H1 (cell line): ENCODE results near the gene TBC1D22A. TPM values are rescaled to one million over a fixed set of nuclear protein-coding genes. Genes with fewer than 3 reads are reported as not detected.

Experiments
- CTCF ChIA-PET: fragments of 300-600 bp; sonication (Branson Sonifier 250); formaldehyde crosslinking; loops from one replicate; lab custom pipeline; 2021; ENCODE audit not compliant: partially characterized antibody; lab: Charles Lee
- POLR2A ChIA-PET: fragments of 300-600 bp; sonication (Branson Sonifier 250); formaldehyde crosslinking; loops from one replicate; lab custom pipeline; 2021; ENCODE audit warnings: inconsistent platforms; ENCODE audit not compliant: partially characterized antibody; lab: Charles Lee
- DNase-seq, 2 experiments: peaks; one replicate each; pipeline versions ENCODE4 v3.0.0 to v3.0.0-alpha.2; 2010 to 2022; ENCODE audit warnings: low spot score in 2 of 2, low read depth in 1 of 2, mixed read lengths in 1 of 2
- FAIRE-seq: peaks from 2 replicates; lab custom pipeline; 2011; peaks lifted over from hg19 to GRCh38; lab: Jason Lieb, UNC
- H2AFZ ChIP-seq: 2 replicates; pipeline ENCODE4 v1.8.1; 2012; ENCODE audit warnings: low read length, inconsistent platforms
- H2AK5ac ChIP-seq: 2 replicates; pipeline ENCODE4 v1.6.1; 2013; ENCODE audit warnings: low read depth, low read length
- H2BK120ac ChIP-seq: replicated peaks from 2 replicates; pipeline ENCODE3; 2013; ENCODE audit warnings: low read depth, low read length, inconsistent platforms
- H2BK12ac ChIP-seq: 2 replicates; pipeline ENCODE4 v1.6.1; 2013; ENCODE audit warnings: low read depth, low read length
- H2BK15ac ChIP-seq: 2 replicates; pipeline ENCODE4 v1.6.1; 2013; ENCODE audit warnings: low read length
- H2BK20ac ChIP-seq: 2 replicates; pipeline ENCODE4 v1.6.1; 2013; ENCODE audit warnings: low read length
- H2BK5ac ChIP-seq: 2 replicates; pipeline ENCODE4 v1.6.1; 2013; ENCODE audit warnings: low read depth, low read length
- H3K14ac ChIP-seq: 2 replicates; pipeline ENCODE4 v1.6.1; 2013; ENCODE audit warnings: inconsistent platforms; ENCODE audit not compliant: insufficient read length
- H3K18ac ChIP-seq: 2 replicates; pipeline ENCODE4 v1.6.1; 2013; ENCODE audit warnings: low read length; ENCODE audit errors: extremely low read depth
- H3K23ac ChIP-seq: 2 replicates; pipeline ENCODE4 v1.6.1; 2013; ENCODE audit warnings: inconsistent platforms; ENCODE audit not compliant: insufficient read length
- H3K23me2 ChIP-seq: 2 replicates; pipeline ENCODE4 v1.6.1; 2013; ENCODE audit warnings: low read depth, low read length
- H3K27ac ChIP-seq: 2 replicates; pipeline ENCODE4 v1.6.1; 2011; ENCODE audit warnings: low read depth, low read length, inconsistent platforms
- H3K27me3 ChIP-seq, 4 experiments: replicated peaks in 1 of 4; 1 replicate in 1 of 4; 2 replicates in 3 of 4; pipeline versions ENCODE4 v1.6.1 to v1.8.1; 2011 to 2013; ENCODE audit warnings: low read length in 3 of 4, mild to moderate bottlenecking in 3 of 4, inconsistent platforms in 2 of 4, mixed read lengths in 2 of 4, moderate library complexity in 1 of 4; ENCODE audit not compliant: control insufficient read depth in 3 of 4, insufficient read depth in 3 of 4; ENCODE audit errors: extremely low read depth in 1 of 4
- H3K36me3 ChIP-seq, 4 experiments: 2 replicates each; pipeline versions ENCODE4 v1.6.1 to v1.8.1; 2011 to 2013; ENCODE audit warnings: mild to moderate bottlenecking in 4 of 4, low read length in 3 of 4, moderate library complexity in 2 of 4, control low read depth in 1 of 4, inconsistent platforms in 1 of 4; ENCODE audit not compliant: insufficient read depth in 4 of 4, control insufficient read depth in 2 of 4
- H3K4ac ChIP-seq: replicated peaks from 2 replicates; pipeline ENCODE3; 2013; ENCODE audit warnings: low read length, low read depth, mixed read lengths, inconsistent platforms; ENCODE audit not compliant: insufficient read length
- H3K4me1 ChIP-seq, 4 experiments: replicated peaks in 1 of 4; 1 replicate in 1 of 4; 2 replicates in 3 of 4; pipeline versions ENCODE4 v1.6.1 to v1.8.1; 2011 to 2013; ENCODE audit warnings: low read length in 3 of 4, inconsistent platforms in 2 of 4, mixed read lengths in 1 of 4; ENCODE audit not compliant: insufficient read depth in 4 of 4, control insufficient read depth in 3 of 4
- H3K4me2 ChIP-seq, 2 experiments: 2 replicates each; pipeline versions ENCODE4 v1.6.1 to v1.8.1; 2011 to 2013; ENCODE audit warnings: low read depth in 2 of 2, low read length in 2 of 2, control low read depth in 1 of 2, inconsistent platforms in 1 of 2, mild to moderate bottlenecking in 1 of 2; ENCODE audit not compliant: insufficient read depth in 1 of 2
- H3K4me3 ChIP-seq, 4 experiments: fragments of 200-600, 300-600 bp in 1 of 4; sonication (generic), shearing (Covaris generic), sonication (Bioruptor Twin) in 1 of 4; 2 replicates each; pipeline versions ENCODE4 v1.5.1 to v1.8.1; 2011 to 2016; ENCODE audit warnings: low read length in 4 of 4, low read depth in 3 of 4, control low read depth in 2 of 4, inconsistent platforms in 2 of 4, mild to moderate bottlenecking in 2 of 4, mixed read lengths in 1 of 4, moderate library complexity in 1 of 4; ENCODE audit not compliant: insufficient read depth in 2 of 4; ENCODE audit errors: extremely low read depth in 1 of 4
- H3K56ac ChIP-seq: replicated peaks from 2 replicates; pipeline ENCODE3; 2013; ENCODE audit warnings: low read depth, mild to moderate bottlenecking, mixed read lengths, low read length, inconsistent platforms; ENCODE audit not compliant: insufficient read length
- H3K79me1 ChIP-seq: 2 replicates; pipeline ENCODE4 v1.6.1; 2013; ENCODE audit warnings: low read depth, low read length, control low read depth
- H3K79me2 ChIP-seq, 2 experiments: 2 replicates each; pipeline versions ENCODE4 v1.6.1 to v1.8.1; 2012 to 2013; ENCODE audit warnings: low read length in 2 of 2, mild to moderate bottlenecking in 2 of 2, inconsistent platforms in 1 of 2; ENCODE audit not compliant: insufficient read depth in 2 of 2, control insufficient read depth in 1 of 2
- H3K9ac ChIP-seq, 4 experiments: replicated peaks in 1 of 4; 1 replicate in 1 of 4; 2 replicates in 3 of 4; pipeline versions ENCODE4 v1.6.1 to v1.8.1; 2011 to 2013; ENCODE audit warnings: low read depth in 3 of 4, low read length in 3 of 4, control low read depth in 2 of 4, mild to moderate bottlenecking in 2 of 4, moderate library complexity in 2 of 4, inconsistent platforms in 1 of 4; ENCODE audit errors: extremely low read depth in 1 of 4
- H3K9me3 ChIP-seq, 2 experiments: 2 replicates each; pipeline versions ENCODE4 v1.6.1 to v1.8.1; 2012 to 2013; ENCODE audit warnings: mild to moderate bottlenecking in 2 of 2, moderate library complexity in 2 of 2, control low read depth in 1 of 2, inconsistent platforms in 1 of 2, low read depth in 1 of 2, low read length in 1 of 2, mixed read lengths in 1 of 2; ENCODE audit not compliant: insufficient read depth in 2 of 2
- H4K20me1 ChIP-seq, 2 experiments: replicated peaks in 1 of 2; 2 replicates each; pipeline versions ENCODE3 to v1.8.1; 2011 to 2013; ENCODE audit warnings: inconsistent platforms in 2 of 2, low read length in 2 of 2, mild to moderate bottlenecking in 1 of 2; ENCODE audit not compliant: insufficient read depth in 2 of 2, control insufficient read depth in 1 of 2
- H4K5ac ChIP-seq: 2 replicates; pipeline ENCODE4 v1.6.1; 2013; ENCODE audit warnings: low read length, low read depth, mixed read lengths, inconsistent platforms; ENCODE audit not compliant: insufficient read length
- H4K8ac ChIP-seq: 2 replicates; pipeline ENCODE4 v1.8.0; 2013; ENCODE audit warnings: mild to moderate bottlenecking, moderate library complexity, low read length, inconsistent platforms; ENCODE audit not compliant: insufficient read depth; ENCODE audit errors: extremely low read depth
- H4K91ac ChIP-seq: replicated peaks from 2 replicates; pipeline ENCODE3; 2013; ENCODE audit warnings: low read length, mixed read lengths, inconsistent platforms; ENCODE audit not compliant: insufficient read length
- CEBPB ChIP-seq: IDR thresholded peaks from 2 replicates; pipeline ENCODE4 v1.6.1; 2012; ENCODE audit warnings: low read depth, low read length
- CHD2 ChIP-seq: IDR thresholded peaks from 2 replicates; pipeline ENCODE4 v1.6.1; 2012; ENCODE audit warnings: low read length, improper control_type of control experiment
- CTBP2 ChIP-seq: IDR thresholded peaks from 2 replicates; pipeline ENCODE4 v1.7.0; 2011; ENCODE audit warnings: borderline replicate concordance, mild to moderate bottlenecking, moderate library complexity, mixed read lengths, low read length; ENCODE audit not compliant: insufficient read depth, insufficient read length
- KDM1A ChIP-seq: fragments of 200-600, 300-600 bp; sonication (generic); IDR thresholded peaks from 2 replicates; pipeline ENCODE4 v1.7.1; 2016; ENCODE audit warnings: mild to moderate bottlenecking, low read length, borderline replicate concordance
- NRF1 ChIP-seq: IDR thresholded peaks from 2 replicates; pipeline ENCODE4 v1.6.1; 2011; ENCODE audit warnings: mild to moderate bottlenecking, low read depth, low read length, improper control_type of control experiment
- POLR2A ChIP-seq, 2 experiments: IDR thresholded peaks; 1 replicate in 1 of 2; 2 replicates in 1 of 2; pipeline ENCODE4 v1.6.1; 2011; ENCODE audit warnings: low read depth in 2 of 2, low read length in 2 of 2, mild to moderate bottlenecking in 2 of 2; ENCODE audit errors: control extremely low read depth in 1 of 2
- POU5F1 ChIP-seq: IDR thresholded peaks from 2 replicates; pipeline ENCODE4 v1.6.1; 2011; ENCODE audit warnings: low read depth, mild to moderate bottlenecking, low read length, moderate library complexity
- RAD21 ChIP-seq, 2 experiments: IDR thresholded peaks in 1 of 2; conservative IDR thresholded peaks in 1 of 2; 2 replicates each; pipeline ENCODE4 v1.6.1; 2011; ENCODE audit warnings: low read depth in 2 of 2, low read length in 2 of 2, improper control_type of control experiment in 1 of 2, inconsistent platforms in 1 of 2, mild to moderate bottlenecking in 1 of 2, moderate library complexity in 1 of 2
- TAF7 ChIP-seq: optimal IDR thresholded peaks from 2 replicates; pipeline ENCODE3; 2011; ENCODE audit warnings: low read depth, mild to moderate bottlenecking, inconsistent platforms, low read length, moderate library complexity, borderline replicate concordance
- TCF12 ChIP-seq: IDR thresholded peaks from 2 replicates; pipeline ENCODE4 v1.6.1; 2011; ENCODE audit warnings: low read depth, mild to moderate bottlenecking, low read length
- YY1 ChIP-seq: IDR thresholded peaks from 2 replicates; pipeline ENCODE4 v1.6.1; 2011; ENCODE audit warnings: low read depth, mild to moderate bottlenecking, low read length
- WGBS, 2 experiments: shearing (Covaris generic) in 1 of 2; methylation state at CpG; one replicate each; pipeline versions ENCODE4 v1.1.6 to v1.1.7; 2013 to 2015; ENCODE audit warnings: low lambda C conversion rate in 2 of 2, mixed read lengths in 2 of 2, inconsistent platforms in 1 of 2, low coverage in 1 of 2, missing lambda C conversion rate in 1 of 2; ENCODE audit not compliant: insufficient replicate concordance in 2 of 2, insufficient coverage in 1 of 2, insufficient read length in 1 of 2; ENCODE audit errors: extremely low coverage in 1 of 2, missing lambda C conversion rate in 1 of 2; 5-methylcytosine and 5-hydroxymethylcytosine counted together
- polyA plus RNA-seq, 7 experiments: library from polyadenylated mRNA; depleted of rRNA in 3 of 7; stranded (reverse) in 5 of 7; unstranded in 2 of 7; fragments of >200 nt in 5 of 7; fragments of 200-250 nt in 2 of 7; gene quantifications; 1 replicate in 5 of 7; 2 replicates in 1 of 7; 4 replicates in 1 of 7; pipeline versions ENCODE4 v1.2.1 to v1.2.3, GENCODE V29; 2011 to 2013; ENCODE audit warnings: missing spikeins in 2 of 7, mixed read lengths in 2 of 7
- total RNA-seq: library from RNA; stranded (reverse); fragmentation: NEBNext Ultra II Directional; extraction: Animal tissue kit (Norgen Biotek cat#: 25700); gene quantifications from 2 replicates; pipeline ENCODE4 v1.2.1, GENCODE V29; 2021
- TF ChIP-seq, protein P1 (sequence below): IDR thresholded peaks from 2 replicates; pipeline ENCODE4 v1.6.1; 2011; ENCODE audit warnings: low read depth, mild to moderate bottlenecking, low read length; ENCODE audit not compliant: insufficient read depth

The TBC1D22A gene
- total and polyA plus RNA-seq, 2 of the 8 experiments (the other 6 are each of a cell fraction or from before 2014, with no cell fraction given) = 11.9 to 18.4 TPM

DNA sequence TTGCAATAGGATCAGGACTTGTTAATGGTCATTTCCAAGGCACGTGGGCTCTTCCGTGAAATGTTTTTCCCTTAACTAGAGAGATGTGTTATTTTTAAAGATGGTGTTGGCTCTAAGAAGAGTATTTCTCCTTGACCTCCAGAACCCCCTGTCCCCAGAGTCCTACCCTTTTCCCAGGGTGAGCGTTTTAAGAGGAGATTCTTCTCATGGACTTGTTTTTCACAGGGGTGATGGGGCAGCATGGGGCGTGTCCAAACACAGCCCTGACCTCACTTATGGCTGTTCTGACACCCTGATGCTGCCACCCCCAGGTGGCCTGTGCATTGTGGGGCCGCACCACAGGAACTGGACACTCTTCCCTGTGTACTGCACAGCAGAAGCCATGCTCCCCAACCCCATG, 335.7 kb downstream of the TBC1D22A start:
- H4K20me1 ChIP-seq = no peaks in the 10 kb centered on the region
- DNase-seq = no peak
- no peaks in the 10 kb centered on the region; the same call in 1 of the 2 replicates for H3K79me1 ChIP-seq
- no peak overlapping the region for H3K56ac ChIP-seq
- no peak overlapping the region for H2BK120ac ChIP-seq
- H3K14ac ChIP-seq = no peak overlapping the region
- H3K27ac ChIP-seq = no peak overlapping the region
- H3K18ac ChIP-seq = no peak overlapping the region
- H3K4me2 ChIP-seq = no peak overlapping the region
- no peak overlapping the region for H4K5ac ChIP-seq
- H3K27me3 ChIP-seq = no peaks in the 10 kb centered on the region
- no peak overlapping the region for H3K4ac ChIP-seq
- H4K91ac ChIP-seq = no peak overlapping the region
- no peak overlapping the region for H4K8ac ChIP-seq
- 0 out of 2 replicates have a peak overlapping the region, but pooled peaks have one; percentile 35 for H2BK12ac ChIP-seq
- H3K9ac ChIP-seq = no peak overlapping the region
- no peak overlapping the region for H2BK15ac ChIP-seq
- H3K23ac ChIP-seq = no peak overlapping the region
- no peak overlapping the region for H3K4me3 ChIP-seq
- no peak for FAIRE-seq
- no peak for TF ChIP-seq NRF1
- TF ChIP-seq, protein P1, sequence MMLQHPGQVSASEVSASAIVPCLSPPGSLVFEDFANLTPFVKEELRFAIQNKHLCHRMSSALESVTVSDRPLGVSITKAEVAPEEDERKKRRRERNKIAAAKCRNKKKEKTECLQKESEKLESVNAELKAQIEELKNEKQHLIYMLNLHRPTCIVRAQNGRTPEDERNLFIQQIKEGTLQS = no peak
- no peak for TF ChIP-seq RAD21 (IDR thresholded peaks at IDR 0.05 in 1 of 2, conservative IDR thresholded peaks at IDR 0.05 in 1 of 2; ENCODE audit: low read depth in 2 of 2, low read length in 2 of 2)
- no peak for TF ChIP-seq POU5F1
- no peak for TF ChIP-seq CHD2
- no peak for TF ChIP-seq CTBP2
- TF ChIP-seq CEBPB = no peak
- no peak for TF ChIP-seq POLR2A (IDR thresholded peaks at IDR 0.05; ENCODE audit: control extremely low read depth in 1 of 2, low read depth in 2 of 2, low read length in 2 of 2)
- TF ChIP-seq TAF7 = no peak
- no peak for TF ChIP-seq KDM1A
- TF ChIP-seq TCF12 = no peak
- no peak for TF ChIP-seq YY1
- 94% methylated on average over 5 of the region's 5 CpGs; no CpG with 5 or more reads in 1 of the 2 experiments for WGBS, 2 experiments
- POLR2A ChIA-PET = no interaction called here
- no peak overlapping the region for H2BK20ac ChIP-seq
- H3K4me1 ChIP-seq = peaks cover 2 to 22% (median 7%) of the 10 kb centered on the region in 4 experiments
- H3K79me2 ChIP-seq = no peaks in the 10 kb centered on the region
- no peaks in the 10 kb centered on the region for H3K23me2 ChIP-seq
- no peaks in the 10 kb centered on the region for H3K36me3 ChIP-seq
- CTCF ChIA-PET = no interaction called here
- H3K9me3 ChIP-seq = peaks cover 0 to 4% of the 10 kb centered on the region in 2 experiments; a peak in 3 of 4 replicates
- H2BK5ac ChIP-seq = peak overlapping the region; percentile 6; the same call in 1 of the 2 replicates
- no peak overlapping the region for H2AFZ ChIP-seq
- H2AK5ac ChIP-seq = no peak overlapping the region
